ENCODE measurements around the gene RPS14.

The RPS14 gene

GRCh38 chr5:150449517-150450339 lies at the start of gene RPS14:
RPS14 (minus strand) TSS chr5:150449739; CDS start chr5:150447733, 2,006 bp downstream.
- peak; percentile 91 for DNase-seq (ENCODE audit: low read depth, low spot score)

- no peak for DNase-seq (ENCODE audit: low read depth, low spot score)
Observed at GRCh38 chr5:150498971-150499370, 49.4 kb upstream of the RPS14 start.

GRCh38 chr5:150498501-150498900 lies 49.0 kb upstream of the RPS14 start:
- DNase-seq (ENCODE audit: low read depth, low spot score) = no peak

- DNase-seq (ENCODE audit: low read depth, low spot score) = no peak
Observed at GRCh38 chr5:150497989-150498317, 48.4 kb upstream of the RPS14 start.

GRCh38 chr5:150497274-150497988 lies 47.9 kb upstream of the RPS14 start:
- peak; percentile 60 for DNase-seq (ENCODE audit: low read depth, low spot score)

GRCh38 chr5:150496534-150496933 lies 47.0 kb upstream of the RPS14 start:
- no peak for DNase-seq (ENCODE audit: low read depth, low spot score)

- DNase-seq (ENCODE audit: low read depth, low spot score) = no peak
Observed at GRCh38 chr5:150496098-150496497, 46.6 kb upstream of the RPS14 start.

GRCh38 chr5:150492621-150493020 lies 43.1 kb upstream of the RPS14 start:
- DNase-seq (ENCODE audit: low read depth, low spot score) = no peak

- DNase-seq (ENCODE audit: low read depth, low spot score) = no peak
Observed at GRCh38 chr5:150491876-150492275, 42.3 kb upstream of the RPS14 start.

- peak; percentile 20 for DNase-seq (ENCODE audit: low read depth, low spot score)
Observed at GRCh38 chr5:150490754-150491153, 41.2 kb upstream of the RPS14 start.

GRCh38 chr5:150490296-150490669 lies 40.7 kb upstream of the RPS14 start:
- no peak for DNase-seq (ENCODE audit: low read depth, low spot score)

GRCh38 chr5:150489360-150490295 lies 40.1 kb upstream of the RPS14 start:
- DNase-seq (ENCODE audit: low read depth, low spot score) = no peak

GRCh38 chr5:150488519-150489359 lies 39.2 kb upstream of the RPS14 start:
- DNase-seq (ENCODE audit: low read depth, low spot score) = no peak

- DNase-seq (ENCODE audit: low read depth, low spot score) = no peak
Observed at GRCh38 chr5:150487199-150488061, 37.9 kb upstream of the RPS14 start.

GRCh38 chr5:150486402-150487198 lies 37.1 kb upstream of the RPS14 start:
- no peak for DNase-seq (ENCODE audit: low read depth, low spot score)

GRCh38 chr5:150485693-150486401 lies 36.3 kb upstream of the RPS14 start:
- DNase-seq (ENCODE audit: low read depth, low spot score) = no peak

- no peak for DNase-seq (ENCODE audit: low read depth, low spot score)
Observed at GRCh38 chr5:150484964-150485692, 35.6 kb upstream of the RPS14 start.

GRCh38 chr5:150481972-150482406 lies 32.5 kb upstream of the RPS14 start:
- DNase-seq (ENCODE audit: low read depth, low spot score) = no peak
